Inflammatory macrophage treated with lipopolysaccharide for 1 hour (primary cell): ENCODE measurements around the gene CEP85L.
A peak's percentile ranks its signal among the peaks of the same experiment; 100 is the strongest.

Experiments used
- DNase-seq, 2 donors: peaks; one replicate each; pipeline ENCODE4 v3.0.0-alpha.2; 2020 to 2022

The CEP85L gene

GRCh38 chr6:118651282-118652050, at the start of gene CEP85L:
Gene CEP85L, minus strand, starts transcription at chr6:118651591. Its CDS starts 322 bp downstream, at chr6:118651269.
- peak; percentile 83 to 86 for DNase-seq

- peak in 1 of 2 donors; percentile 76 for DNase-seq
These were observed 49.1 kb upstream of the CEP85L start for GRCh38 chr6:118700531-118700930.

DNA sequence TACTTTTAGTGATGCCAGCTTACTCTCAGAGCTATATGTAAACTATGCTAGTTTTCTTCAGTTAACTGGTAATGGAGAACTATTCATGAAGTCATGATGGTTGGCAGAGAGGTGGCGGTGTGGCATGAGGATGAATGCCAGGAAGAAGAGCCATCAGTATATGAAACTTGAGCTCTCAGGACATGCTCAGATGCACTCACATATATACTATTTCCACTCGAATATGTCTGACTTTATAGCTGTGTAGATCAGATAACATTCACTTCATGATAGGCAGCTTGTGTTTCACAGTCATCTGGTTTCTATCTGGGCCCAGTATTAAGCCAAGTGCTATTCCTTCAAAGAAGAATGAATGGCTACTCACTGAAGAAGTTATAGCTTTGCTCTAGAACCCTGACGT, 46.2 kb upstream of the CEP85L start:
- DNase-seq, result no peak

DNA sequence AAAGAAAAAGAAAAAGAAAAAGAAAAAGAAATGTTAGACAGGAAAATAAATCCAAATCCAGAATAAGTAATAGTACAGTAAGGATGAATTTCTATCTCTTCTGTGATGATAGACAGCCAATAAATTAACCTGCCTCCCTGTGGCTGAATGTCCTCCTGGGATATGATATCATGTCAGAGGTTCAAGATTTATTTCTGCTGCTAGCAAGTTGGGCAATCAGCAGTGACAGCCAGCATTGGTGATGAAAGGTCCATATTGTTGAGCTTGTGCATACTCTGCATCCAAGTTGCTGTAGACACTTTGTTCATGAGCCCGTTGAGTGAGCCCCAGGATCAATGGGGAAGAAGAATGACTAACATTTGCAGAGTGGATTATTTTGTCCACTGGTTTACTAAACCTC, 44.9 kb upstream of the CEP85L start:
- DNase-seq, result no peak

DNA sequence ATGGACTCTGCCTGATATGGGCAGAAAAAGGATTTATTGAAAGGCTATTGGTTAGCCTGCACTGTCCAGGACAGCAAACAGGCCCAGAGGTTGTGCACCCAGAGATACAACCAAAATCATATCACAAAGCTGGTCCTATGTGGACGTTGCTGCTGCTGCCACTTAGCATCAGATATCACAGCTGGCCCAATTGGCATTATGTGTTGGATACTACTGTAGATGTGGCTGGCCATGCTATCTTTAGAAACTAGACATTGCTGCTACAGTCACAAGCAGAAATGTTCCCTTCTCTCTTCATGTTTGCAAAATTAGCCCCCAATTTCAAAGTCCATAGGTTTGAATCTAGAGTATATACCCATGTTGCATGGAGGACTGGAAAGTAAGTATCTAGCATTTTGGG, 42.2 kb upstream of the CEP85L start:
- no peak for DNase-seq

- no peak for DNase-seq
These were observed 34.5 kb upstream of the CEP85L start for GRCh38 chr6:118685823-118686449.

DNA sequence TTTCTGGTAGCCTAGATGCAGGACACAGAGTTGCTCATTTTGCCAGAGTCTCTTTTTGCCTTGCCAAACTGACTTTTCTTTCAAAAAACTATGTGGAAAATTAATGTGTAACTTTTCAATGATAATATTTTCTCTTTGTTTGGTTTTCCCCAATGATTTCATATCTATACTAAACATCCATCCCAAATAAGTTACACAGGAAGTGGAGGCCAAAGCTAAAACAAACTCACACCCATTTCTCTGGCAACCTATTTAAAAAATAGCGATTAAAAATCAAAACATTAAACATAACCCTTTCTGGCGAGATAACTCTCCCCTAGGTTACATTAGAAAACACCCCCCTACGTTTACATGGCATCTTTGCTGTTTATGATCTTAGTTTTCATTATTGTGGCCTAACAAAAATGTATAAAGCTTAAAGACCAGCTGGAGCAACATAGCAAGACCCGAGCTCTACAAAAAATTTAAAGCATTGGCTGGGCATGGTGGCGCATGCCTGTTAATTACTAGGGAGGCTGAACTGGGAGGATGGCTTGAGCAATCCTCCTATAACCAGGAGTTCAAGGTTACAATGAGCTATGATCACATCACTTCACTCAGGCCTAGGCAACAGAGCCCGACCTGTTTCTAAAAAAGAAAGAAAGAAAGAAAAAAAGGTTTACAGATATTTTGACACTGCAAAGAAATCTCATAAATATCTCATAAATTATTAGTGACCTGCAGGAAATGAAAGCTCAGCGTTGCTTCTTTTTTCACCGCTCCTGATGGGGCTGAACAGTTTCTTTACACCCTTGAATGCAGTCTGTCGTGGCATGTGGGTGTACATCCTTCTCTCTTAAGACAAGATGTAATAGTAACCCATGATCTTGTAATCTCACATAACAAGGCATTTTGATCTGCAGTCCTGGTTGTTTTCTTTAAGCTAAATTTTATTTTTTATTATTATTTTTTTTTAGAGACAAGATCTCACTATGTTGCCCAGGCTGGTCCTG, 32.8 kb upstream of the CEP85L start:
- DNase-seq, result peak in 1 of 2 donors; percentile 40

DNA sequence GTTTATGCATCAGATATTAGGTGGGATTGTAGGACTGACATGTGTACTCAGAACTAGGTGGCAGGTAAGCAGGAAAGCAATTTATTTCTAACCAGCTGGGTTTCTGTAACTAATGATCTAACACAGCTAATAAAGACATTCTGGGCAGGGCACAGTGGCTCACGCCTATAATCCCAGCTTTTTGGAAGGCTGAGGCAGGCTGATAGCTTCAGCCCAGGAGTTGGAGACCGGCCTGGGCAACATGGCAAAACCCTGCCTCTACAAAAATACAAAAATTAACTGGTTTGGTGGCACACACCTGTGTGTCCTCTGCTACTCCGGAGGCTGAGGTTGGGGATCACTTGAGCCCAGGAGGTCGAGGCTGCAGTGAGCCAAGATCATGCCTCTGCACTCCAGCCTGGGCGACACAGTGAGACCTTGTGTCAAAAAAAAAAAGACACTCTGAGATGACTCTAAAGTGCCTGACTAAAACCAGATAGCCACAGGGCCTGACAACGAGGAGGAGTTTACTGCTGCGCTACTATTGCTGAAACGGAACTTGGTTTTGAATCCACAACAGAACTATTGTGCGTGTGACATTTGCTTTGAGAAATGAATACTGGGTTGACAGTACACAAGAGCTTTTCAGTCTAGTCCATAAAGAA, 29.2 kb upstream of the CEP85L start:
- DNase-seq, result peak in 1 of 2 donors; percentile 47

GRCh38 chr6:118679327-118679901, 28.0 kb upstream of the CEP85L start:
- DNase-seq, result peak; percentile 70 to 89

DNA sequence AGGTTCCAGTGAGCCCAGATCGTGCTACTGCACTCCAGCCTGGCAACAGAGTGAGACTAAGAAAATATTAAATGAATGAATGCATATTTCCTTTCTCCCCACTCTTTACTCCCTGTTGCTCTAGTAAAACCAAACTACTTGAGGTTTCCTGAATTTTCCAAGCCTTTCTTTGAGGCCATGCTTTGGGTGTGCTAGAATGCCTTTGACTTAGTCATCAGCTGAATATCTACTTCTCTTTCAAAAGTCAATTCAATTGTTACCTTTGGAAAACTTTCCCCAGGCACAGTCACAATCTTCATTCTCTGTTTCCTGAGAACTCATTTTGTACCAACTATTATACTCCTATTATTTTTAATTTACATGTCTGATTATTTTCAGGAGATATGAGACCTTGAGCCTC, 27.5 kb upstream of the CEP85L start:
- DNase-seq, result no peak

DNA sequence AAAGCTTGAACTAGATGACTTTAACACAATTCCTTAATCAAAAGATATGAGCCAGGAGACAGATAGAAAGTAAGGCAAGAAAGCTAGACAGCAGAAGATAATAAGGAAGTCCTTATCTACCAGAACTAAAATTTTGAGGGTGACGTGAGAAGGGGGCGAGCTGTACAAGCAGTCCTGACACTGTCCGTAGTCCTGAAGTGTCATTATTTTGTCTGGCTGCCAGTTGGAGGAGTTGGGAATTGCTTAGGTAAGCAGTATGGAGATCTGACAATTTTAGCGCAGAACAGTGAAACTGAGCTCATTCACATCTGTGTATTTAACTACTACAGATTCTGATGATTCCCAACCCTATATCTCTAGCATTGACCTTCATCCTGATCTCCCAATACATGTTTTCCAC, 25.8 kb upstream of the CEP85L start:
- no peak for DNase-seq

GRCh38 chr6:118675225-118675624, 23.8 kb upstream of the CEP85L start:
- no peak for DNase-seq

- DNase-seq, result peak in 1 of 2 donors; percentile 41
These were observed 23.4 kb upstream of the CEP85L start for GRCh38 chr6:118674772-118675171.

DNA sequence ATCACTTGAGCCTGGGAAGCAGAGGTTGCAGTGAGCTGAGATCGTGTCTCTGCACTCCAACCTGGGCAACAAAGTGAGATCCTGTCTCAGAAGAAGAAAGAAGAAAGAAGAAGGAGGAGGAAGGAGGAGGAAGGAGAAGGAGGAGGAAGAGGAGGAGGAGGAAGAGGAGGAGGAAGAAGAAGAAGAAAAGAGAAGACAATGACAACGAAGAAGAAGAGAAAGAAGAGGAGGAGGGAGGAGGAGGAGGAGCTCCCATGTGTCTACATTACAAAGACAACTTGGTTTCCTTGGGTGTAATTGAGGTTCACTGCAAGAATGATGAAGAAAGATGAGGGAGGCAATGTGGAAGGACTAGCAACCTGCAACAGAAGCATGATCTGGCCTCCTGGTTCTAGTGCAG, 21.3 kb upstream of the CEP85L start:
- no peak for DNase-seq

DNA sequence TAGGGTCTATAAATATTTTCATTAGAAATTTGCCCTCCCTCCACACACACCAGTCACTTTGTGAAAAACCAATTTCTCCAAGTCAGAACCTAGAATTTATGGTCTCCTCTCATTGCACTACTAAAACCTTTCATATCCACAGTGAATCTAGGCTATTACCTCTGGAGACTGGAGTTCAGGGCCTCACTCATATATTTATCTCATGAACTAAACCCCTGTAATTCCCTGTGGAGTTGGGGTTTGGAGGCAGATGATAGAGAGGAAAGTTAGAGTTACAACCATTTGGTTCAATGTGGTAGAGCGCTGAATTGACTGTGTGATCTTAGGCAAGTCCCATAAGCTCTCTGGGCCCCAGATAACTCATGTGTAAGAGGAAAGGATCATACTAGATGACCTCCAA, 18.2 kb upstream of the CEP85L start:
- no peak for DNase-seq

DNA sequence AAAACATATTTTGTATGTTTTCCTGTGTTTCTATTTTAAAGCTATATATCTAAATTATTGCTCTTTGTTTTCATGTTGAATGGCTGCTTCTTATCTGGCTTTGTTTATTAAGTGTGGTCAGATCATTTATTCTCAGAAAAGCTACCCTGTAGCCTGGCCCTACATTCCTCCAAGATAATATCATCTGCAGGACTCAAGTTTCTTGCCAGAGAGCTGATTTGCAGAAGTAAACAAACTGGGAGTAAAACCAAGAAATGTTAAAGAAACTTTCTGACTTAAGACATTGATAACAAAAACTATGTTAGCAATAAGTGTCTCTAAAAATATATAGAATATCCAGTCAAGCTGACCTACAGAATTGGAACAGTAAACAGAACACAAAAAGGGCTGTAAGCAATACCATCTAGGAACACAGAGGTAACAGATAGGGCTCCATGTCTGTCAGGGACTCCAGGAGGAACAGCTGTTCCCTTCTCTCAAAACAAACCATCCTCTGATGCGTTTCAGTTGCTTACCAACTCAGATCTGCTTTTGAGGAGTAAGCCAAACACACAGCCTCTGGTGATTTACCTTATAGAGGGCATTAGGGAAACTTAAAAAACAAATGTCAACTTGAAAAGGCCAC, 17.5 kb upstream of the CEP85L start:
- no peak for DNase-seq

DNA sequence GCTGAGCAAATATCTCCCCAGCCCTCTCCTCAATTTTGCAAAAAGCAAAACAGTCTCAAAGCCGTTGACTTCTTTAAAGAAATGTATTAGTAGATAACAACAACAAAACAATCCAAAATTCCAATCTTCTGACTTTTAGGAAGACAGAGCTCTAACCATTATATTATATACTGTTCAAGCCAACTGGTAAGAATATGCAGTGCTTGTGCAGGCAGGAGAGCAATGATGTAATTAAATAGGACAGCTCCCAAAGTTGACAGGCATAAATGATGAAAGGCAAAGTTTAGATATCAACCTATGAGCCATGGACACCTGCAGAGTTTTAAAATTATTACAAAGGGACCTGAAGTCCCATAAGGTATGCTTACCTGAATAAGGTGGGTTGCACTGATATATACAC, 16.6 kb upstream of the CEP85L start:
- DNase-seq, result no peak

- no peak for DNase-seq
These were observed 13.6 kb upstream of the CEP85L start for GRCh38 chr6:118665011-118665410.

GRCh38 chr6:118663993-118664985, 12.9 kb upstream of the CEP85L start:
- DNase-seq, result no peak

DNA sequence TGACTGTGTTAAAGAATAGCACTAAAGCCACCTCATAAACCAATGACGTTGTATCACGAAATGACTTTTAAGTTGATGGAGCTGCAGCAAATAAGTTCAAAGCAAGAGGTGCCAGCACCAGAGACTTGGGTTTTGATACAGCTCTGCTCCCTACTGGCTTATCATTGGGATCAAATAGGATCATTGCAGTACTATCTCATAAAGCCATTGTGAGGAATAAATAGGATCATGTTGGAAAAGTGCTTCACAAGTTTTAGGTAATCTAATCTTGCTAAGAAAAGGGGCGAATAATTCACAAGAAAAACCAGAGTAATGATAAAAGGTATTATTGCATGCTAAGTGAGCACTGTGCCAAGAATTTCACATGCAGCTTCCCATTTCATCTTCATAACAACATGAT, 10.4 kb upstream of the CEP85L start:
- DNase-seq, result no peak

DNA sequence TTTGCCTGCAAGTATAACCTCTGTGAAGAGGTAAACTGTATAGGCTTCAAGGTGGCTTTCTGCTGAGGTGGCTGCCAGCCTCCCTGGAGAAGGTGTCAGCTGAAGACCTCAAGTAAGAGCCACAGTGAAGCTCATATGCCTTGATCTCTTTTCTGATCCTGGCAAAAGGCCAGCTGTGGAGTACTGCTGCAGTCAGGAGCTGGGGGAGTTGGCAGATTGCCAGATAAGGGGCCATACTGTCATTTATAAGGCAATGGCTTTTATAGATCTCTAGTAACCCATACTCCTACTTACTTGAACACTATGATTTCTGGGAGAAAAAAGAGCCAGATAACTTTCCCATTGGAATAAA, 8.8 kb upstream of the CEP85L start:
- no peak for DNase-seq
